Effector CD8-positive, alpha-beta T cell (primary cell): ENCODE results near the gene C9orf85.
A peak's percentile ranks its signal among the peaks of the same experiment; 100 is the strongest.
"Not testable (repeated sequence)": the region's sequence is repeated elsewhere in the genome, so short reads cannot be mapped to it uniquely, and the experiment has no call there.

ENCODE experiments used
- DNase-seq: peaks from one replicate; lab custom pipeline; 2025; lab: John Stamatoyannopoulos, UW
- total RNA-seq, 4 experiments: gene quantifications; one replicate each; lab custom pipeline; 2026; lab: John Stamatoyannopoulos, UW

Gene C9orf85, protein sequence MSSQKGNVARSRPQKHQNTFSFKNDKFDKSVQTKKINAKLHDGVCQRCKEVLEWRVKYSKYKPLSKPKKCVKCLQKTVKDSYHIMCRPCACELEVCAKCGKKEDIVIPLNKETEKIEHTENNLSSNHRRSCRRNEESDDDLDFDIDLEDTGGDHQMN
- 7.8 to 12.9 (median 10.4) reads per million in 4 experiments for total RNA-seq

DNA sequence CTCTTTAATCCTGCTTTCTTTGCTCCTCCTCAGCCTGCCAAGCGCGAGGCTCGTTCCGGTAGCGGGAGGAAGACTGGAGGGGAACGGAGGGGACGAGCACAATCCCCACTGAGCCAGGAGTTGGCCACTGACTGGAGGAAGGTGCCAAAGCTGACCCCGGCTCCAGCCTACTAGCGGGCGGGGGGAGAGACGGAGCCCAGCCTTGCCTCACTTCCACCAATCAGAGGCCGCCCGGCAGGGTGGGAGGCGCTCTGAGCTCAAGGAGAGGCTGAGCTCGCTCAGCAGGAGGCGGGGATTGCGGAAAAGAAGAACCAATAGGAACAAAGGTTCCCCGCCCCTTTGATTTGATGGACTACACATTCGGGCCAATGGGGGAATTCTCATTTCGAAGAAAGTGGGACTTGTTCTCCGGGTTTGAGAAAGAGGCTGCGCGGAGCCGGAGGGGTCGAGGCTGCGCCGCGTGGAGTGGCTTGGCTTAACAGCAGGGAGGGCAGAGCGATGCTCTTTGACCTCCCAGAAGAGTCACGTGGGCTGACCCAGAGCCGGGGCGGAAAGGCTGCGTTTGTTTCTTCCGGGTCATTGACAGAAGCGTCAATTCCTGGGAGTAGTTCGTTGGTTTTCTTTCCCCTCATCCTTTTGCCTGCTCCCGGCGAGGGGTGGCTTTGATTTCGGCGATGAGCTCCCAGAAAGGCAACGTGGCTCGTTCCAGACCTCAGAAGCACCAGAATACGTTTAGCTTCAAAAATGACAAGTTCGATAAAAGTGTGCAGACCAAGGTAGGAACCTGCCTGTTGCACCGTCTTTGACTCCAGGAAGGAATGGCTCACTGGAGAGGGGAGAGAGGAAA lies at the start of gene C9orf85, which contains the start of gene ABHD17B:
C9orf85 (plus strand) TSS at position 579 of the 847 bp plus-strand sequence; CDS start at position 675, 96 bp downstream.
ABHD17B (minus strand) TSS at position 133 of the 847 bp plus-strand sequence. CDS start 36,113 bp downstream, outside the sequence.
- peak; percentile 95 for DNase-seq

DNA sequence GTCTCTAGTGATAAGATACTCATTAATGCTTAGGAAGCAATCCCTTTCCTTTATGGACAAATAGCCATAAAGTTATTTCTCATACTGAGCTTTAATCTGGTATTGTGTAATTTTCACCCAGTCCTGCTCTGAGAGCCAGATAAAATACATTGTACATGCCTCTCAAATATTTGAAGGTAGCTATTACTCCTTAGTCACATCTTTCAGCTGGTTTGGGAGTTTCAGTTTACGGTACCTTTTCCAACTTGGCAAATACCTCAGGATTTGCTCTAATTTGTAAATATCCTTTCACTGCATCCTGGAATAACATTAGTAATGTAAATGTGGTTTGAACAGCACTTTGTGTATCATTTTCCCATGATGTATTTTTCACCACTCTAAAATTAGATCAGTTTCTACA lies 47.8 kb upstream of the C9orf85 start:
- no peak for DNase-seq

DNA sequence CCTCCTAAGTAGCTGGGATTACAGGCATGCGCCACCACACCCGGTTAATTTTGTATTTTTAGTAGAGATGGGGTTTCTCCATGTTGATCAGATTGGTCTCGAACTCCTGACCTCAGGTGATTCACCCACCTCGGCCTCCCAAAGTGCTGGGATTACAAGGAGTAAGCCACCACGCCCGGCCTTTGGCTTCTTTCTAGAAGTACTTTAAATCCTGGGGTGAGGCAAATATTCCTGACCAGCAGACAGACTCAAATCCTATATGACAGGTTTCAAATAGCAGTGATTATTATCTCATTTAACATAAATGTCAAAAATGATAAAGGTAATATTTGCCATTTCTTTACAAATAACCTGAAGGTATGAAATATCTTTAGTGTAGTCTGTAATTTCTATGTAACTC lies 36.1 kb upstream of the C9orf85 start:
- DNase-seq = no peak

DNA sequence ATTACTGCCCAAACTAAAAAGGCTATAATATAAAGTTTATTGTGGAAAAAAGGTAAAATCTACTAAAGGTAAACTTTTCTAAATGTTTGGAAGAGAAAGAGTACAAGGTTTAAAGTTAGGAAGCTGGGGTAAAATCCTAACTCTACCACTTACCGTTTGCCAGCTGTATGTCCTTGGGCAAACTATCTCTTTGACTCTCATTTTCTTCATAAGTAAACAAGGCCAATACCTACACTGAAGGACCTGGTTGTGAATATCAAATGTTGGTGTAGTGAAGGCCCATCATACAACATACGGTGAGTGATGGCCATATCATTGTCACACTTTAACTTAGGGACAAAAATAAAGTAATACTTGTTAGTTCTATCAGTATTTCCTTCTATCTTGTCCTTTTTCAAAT lies 35.3 kb upstream of the C9orf85 start:
- DNase-seq = no peak

DNA sequence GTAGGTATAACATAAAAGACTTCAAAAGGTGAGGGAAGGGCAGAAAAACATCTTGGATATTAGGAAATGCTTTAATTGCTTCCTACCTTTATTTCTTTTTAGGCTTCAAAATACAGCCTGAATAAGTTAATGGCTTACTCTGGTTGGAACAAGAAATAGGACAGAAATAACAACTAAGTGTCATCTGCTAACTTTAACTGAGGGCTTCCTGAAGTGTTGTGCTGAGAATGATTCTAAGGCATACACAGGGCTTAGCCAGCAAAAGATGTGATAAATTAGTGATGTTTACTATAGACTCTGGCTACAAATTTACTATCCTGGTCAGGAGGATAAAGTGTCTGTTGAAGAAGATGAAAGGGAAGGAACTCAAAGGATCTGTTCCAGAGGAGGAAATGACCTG lies 34.6 kb upstream of the C9orf85 start:
- DNase-seq = no peak

DNA sequence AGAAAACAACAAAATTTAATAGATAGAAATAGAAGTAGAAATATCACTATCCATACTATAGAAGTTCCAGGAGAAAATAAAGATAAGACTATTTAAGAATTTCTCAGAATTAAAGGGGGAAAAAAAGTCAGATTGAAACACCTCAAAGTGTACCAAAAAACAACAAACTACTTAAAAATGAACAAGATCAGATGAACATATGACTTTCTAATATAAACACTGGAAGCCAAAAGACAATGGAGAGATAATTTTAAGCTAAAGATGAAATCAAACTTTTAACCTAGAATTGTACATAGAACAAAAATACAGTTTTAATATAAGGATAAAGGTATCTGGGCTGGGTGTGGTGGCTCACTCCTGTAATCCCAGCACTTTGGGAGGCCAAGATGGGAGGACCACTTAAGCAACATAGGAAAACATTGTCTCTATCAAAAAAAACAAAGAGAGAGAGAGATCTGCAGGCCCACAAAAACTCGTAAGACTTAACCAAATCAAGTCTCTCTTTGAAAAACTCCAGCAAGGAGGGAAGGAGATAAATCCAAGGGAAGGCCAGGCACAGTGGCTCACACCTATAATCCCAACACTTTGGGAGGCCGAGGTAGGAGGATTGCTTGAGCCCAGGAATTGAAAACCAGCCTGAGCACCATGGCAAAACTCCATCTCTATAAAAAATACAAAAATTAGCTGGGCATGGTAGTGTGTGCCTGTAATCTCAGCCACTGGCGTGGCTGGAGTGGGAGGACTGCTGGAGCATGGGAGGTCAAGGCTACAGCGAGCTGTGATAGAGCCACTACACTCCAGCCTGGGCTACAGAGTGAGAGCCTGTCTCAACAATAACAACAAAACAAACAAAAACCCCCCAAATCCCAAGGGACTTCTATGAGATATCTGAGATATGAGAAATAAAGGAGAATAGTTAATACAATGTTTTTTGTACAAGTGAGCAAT lies 32.8 kb upstream of the C9orf85 start:
- DNase-seq = no peak

DNA sequence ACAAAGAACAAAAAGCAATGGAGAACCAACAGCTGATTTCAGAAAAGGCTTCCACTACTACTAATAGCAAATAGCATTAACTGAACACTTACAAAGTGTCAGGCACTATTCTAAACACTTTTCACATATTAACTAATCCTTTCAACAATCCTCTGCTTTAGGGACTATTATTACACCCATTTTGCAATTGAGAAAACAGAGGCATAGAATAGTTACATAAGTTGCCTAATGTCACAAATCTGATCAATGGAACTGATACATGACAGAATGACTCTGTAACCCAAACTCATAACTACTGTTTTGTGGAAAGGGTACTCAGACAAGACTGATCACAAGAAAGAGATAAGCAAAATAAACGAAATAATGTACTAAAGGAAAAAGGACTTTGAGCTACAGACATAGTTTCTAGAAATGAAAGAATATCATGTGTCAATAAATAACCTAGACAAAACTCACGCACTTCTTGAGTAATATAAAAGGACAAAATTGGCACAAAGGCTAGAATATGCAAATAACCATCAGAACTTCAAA lies 31.7 kb upstream of the C9orf85 start:
- DNase-seq = no peak

DNA sequence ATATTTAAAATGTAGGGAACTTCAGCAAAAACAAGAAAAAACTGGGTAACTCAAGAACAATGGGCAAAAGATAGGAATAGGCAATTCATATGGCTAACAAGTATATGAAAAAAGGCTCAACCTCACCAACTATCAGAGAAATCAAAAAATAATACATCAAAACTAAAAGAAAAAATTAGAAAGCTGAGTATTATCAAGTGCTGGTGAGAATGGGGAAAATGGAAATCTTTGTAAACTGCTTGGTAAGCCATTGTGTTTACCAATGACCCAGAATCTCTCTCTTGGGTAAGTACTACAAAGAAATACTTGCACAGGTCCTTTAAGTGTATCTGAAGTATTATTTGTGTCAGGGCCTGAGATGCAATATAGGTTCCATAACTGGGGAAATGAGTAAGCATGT lies 27.4 kb upstream of the C9orf85 start:
- no peak for DNase-seq

DNA sequence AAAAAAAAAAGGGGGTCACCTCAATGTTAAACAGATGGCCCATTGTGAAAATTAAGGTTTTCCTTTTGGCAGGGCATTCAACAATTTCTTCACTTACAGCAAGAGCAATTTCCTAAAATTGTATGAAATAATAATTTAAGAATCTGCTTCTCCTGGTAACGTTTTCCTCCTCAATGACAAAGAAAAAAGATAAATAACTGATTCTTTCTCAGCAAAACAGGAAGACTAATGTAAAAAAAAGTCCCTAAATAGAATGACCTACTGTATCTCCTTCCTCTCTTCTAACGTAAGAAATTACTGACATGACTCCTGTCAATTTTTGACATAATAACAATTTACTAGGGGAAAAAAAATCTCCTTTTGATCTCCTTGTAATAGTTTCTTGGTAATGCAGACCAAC lies 26.0 kb upstream of the C9orf85 start:
- no peak for DNase-seq

DNA sequence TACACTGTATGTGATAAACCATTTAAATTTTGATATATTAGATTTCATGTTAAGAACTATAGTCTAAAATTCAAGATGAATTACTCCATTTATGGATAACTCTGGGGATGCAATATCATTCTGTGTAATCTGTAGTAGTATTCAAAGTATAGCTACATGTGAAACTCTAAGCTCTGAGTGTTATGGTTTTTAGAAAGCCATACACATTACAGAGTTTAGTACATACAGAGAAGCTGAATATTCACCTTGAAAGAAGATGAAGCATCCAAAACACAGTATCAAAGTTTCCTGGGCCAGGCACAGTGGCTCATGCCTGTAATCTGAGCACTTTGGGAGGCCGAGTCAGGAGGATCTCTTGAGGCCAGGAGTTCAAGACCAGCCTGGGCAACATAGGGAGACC lies 25.4 kb upstream of the C9orf85 start:
- DNase-seq = no peak

DNA sequence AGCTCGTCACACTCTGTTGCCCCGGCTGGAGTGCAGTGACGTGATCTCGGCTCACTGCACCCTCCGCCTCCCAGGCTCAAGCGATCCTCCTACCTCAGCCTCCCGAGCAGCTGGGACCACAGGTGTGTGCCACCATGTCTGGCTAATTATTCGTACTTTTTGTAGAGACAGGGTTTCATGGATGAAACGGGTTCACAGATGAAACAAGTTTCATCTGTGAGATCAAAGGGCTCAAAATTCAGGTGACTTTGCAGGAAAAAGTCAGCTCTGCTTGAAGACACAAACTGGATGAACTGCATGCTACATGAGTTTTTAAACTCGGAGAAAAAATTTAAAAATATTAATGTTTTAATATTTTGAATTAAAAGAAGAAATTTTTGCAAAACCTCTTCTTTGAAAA lies 24.9 kb upstream of the C9orf85 start:
- DNase-seq = no peak

DNA sequence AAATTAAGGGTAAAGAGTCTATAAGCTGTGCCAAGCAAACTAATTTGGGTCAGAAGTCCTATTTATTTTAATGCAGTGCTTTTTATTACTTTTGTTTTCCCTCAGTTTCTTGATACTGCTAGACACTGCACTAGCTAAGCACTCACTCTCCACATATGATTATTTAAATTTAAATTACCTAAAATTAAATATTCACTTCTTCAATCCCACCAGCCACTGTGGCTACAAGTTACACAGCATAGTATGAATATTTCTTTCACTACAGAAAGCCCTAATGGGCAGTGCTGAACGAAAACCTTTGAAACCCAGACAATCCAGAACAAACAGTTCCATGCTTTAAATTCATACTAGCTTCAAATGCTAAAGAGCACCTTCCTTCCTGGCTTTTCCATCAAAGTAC lies 24.1 kb upstream of the C9orf85 start:
- no peak for DNase-seq

DNA sequence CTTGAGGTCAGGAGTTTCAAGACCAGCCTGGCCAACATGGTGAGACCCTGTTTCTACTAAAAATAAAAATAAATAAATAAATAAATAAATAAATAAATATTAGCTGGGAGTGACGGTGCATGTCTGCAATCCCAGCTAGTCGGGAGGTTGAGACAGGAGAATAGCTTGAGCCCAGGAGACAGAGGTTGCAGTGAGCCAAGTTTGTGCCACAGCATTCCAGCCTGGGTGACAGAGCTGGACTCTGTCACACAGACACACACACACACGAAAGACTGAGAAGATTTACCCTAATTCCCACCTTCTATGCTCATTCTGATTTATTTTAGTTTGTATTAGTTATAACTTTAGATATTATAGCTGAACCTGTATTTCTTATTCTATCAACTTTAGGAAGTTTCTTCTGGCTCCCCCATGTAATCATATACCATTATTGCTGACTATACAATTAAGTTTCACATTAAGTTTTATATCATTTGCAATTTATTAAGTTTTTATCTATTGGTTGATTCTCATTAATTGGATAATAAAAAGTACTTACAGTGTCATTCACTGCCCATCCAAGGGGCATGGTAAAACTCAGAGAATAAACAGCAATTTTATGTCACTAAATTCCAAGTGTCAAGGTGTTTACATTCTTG lies 21.3 kb upstream of the C9orf85 start:
- no peak for DNase-seq

DNA sequence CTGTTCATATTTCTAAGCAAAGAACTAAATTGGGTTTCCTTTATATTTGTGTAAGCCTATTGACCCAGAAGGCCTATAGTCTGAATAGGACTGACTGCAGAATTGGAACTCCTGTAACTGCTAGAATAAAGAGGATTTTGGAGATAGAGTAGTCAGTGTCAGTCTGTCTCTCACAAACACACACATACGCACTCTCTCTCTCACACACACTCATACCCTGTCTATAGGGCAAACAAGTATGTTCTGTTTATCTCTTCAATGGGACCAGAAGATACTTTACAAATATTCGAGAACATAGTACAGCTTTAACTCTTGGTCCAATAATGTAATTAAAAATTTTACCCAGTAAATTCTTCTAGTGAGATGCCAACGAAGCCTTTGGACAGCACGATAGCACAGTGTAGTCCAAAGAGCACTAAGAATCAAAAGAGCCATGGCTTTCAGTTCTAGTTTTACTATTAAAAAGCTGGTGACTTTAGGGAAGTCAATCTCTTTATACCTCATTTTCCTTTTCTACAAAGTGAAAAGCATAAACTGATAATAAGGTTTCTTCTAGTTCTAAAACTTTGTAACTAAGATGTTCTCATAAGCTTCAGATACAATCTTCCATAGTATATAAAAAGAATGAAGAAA lies 19.8 kb upstream of the C9orf85 start:
- no peak for DNase-seq

DNA sequence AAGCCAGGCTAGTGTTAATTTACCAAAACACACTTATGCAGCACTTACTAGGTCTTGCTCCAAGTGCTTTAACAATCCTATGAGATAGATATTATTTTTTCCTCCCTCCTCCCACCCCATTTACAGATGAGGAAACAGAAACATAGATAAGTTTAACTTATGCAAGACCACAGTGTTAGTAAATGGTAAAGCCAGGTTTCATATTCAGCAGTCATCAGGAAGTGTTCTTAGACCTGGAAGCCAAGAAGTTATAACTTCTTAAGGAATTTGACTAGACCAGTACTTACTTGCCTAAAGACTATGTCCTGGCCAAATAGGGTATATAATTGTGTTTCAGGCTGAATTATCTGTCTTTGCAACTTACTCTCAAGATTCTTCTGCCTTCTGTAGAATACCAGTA lies 16.3 kb upstream of the C9orf85 start:
- DNase-seq = no peak

DNA sequence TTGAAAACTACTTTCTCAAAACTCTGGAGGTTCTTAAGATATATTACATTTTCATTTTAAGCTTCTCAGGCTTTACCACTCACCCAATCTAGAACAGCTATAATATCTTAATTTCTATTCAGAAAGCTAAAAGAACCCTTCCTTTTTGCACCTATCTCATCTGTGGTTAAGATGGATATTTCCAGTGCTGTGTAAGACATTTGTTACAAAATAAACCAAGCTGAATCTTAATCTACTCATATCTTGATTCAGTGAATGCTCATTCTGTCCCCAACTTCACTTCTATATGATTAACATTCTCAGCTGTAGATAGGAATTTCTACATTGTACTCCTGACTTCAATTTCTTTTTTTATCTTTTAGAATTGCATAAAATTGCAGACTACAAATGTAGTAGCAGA lies 15.5 kb upstream of the C9orf85 start:
- DNase-seq = no peak

DNA sequence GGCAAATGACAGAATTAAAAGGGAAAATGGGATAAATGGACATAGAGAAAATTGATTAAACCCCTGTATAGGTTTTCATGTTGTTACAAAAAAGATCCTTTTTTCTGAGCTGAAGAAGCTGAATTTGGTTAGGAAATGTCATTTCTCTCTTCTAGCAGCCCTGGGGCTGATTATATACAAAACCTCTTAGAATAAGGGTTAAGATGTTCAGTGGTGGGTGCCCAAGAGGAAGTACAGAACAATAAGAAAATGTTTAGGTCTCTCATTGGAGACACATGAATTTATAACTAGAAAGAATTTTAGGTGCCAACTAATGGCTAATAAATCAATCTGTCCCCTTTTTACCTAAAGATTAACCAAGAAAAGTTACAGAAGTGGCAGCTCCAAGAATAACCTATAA lies 14.7 kb upstream of the C9orf85 start:
- DNase-seq = no peak

DNA sequence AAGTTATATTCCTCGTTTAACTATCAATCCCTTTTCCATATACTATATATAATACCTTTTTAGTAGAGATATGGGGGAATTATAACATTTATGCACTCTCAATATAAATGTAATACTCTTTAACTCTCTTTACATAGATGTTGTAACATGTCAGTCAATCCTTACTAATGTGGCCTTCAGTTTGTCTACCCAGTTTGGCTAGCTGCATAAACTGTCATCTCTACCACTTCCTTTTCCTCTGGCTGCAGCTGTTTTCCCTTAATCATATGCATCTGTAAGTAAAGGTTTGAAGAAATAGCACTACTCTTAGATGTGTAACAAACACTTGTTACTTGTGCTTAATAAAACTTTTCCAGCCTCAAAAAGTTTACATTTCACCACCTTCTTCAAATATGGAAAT lies 13.9 kb upstream of the C9orf85 start:
- DNase-seq = no peak

DNA sequence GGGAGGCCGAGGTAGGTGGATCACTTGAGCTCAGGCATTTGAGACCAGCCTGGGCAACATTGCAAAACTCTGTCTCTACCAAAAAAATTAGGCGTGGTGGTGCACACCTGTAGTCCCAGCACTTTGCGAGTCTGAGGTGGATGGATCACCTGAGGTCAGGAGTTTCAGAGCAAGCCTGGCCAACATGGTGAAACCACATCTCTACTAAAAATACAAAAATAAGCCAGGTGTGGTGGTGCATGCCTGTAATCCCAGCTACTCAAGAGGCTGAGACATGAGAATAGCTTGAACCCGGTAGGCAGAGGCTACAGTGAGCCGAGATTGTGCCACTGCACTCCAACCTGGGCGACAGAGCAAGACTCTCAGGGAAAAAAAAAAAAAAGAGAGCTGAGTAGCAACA lies 12.7 kb upstream of the C9orf85 start:
- not testable (repeated sequence) for DNase-seq

DNA sequence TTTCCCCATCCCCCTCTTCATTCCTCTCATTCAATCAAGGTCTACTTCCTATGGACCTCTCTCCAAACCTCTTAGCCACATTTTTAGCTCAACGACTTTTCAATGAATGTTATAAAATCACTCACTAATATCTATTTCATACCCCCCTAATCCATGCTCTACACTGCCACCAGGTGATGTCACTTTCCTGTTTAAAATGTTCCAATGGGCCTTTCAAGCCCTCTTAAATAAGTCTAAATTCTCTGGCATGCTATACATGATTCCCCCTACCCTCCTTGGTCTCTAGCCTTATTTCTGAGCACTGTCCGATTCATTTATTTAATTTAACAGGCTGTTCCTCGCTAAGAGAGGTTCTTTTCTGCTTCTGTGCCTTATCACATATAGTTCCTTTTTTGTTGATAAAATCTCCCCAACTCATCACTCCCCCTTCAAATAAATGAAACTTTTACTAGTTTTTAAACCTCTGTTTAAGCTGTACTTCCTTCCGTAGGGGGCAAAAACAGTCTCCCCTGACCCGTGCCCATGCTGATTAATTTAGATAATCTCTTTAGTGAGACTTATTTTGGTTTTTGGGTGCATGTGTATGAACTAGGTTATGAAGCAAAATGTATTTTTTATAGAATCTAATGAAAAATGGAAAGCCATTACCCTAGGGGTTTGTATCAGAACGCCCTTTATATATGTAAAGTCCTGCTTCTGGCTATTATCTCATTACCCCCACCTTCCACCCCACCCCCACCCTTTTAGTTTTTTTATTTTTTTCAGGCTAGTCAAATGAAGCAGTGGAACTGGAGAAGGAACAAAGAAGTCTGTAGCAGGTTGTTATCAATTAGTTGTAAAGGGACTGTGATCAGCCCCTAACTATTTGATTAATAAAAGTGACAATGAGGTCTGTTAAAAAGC lies 9.5 kb upstream of the C9orf85 start:
- no peak for DNase-seq
